Psoas muscle (tissue), 8 donors: ENCODE measurements around the gene MRTFB. TPM values are rescaled to one million over a fixed set of nuclear protein-coding genes. Genes with fewer than 3 reads are reported as not detected.
A peak's percentile ranks its signal among the peaks of the same experiment; 100 is the strongest.

Experiments
- ATAC-seq, 4 donors: fragments of 200-7000 bp; cut with Tn5 transposase; one replicate each; pipeline ENCODE4 v1.9.1; 2020; ENCODE audit warnings: moderate library complexity in 3 of 4, mild to moderate bottlenecking in 2 of 4
- DNase-seq, 2 donors: peaks; one replicate each; pipeline ENCODE4 v3.0.0-alpha.2; 2020
- H3K27ac ChIP-seq: fragments of 200-600 bp; one replicate; pipeline ENCODE4 v1.8.0; 2022
- H3K27me3 ChIP-seq, 3 donors: fragments of 200-600 bp in 1 of 3; one replicate each; pipeline versions ENCODE4 v1.6.1 to v1.8.0; 2013 to 2022; ENCODE audit warnings: low read length in 2 of 3, mild to moderate bottlenecking in 2 of 3, moderate library complexity in 1 of 3; ENCODE audit not compliant: insufficient read depth in 3 of 3
- H3K36me3 ChIP-seq, 2 donors: fragments of 200-600 bp in 1 of 2; one replicate each; pipeline versions ENCODE4 v1.6.1 to v1.8.0; 2013 to 2022; ENCODE audit warnings: low read depth in 1 of 2, mild to moderate bottlenecking in 1 of 2, moderate library complexity in 1 of 2; ENCODE audit not compliant: insufficient read depth in 1 of 2
- H3K4me1 ChIP-seq: fragments of 200-600 bp; one replicate; pipeline ENCODE4 v1.8.0; 2022
- H3K4me3 ChIP-seq: fragments of 200-600 bp; one replicate; pipeline ENCODE4 v1.8.0; 2022; ENCODE audit warnings: mild to moderate bottlenecking
- H3K9me3 ChIP-seq: fragments of 200-600 bp; one replicate; pipeline ENCODE4 v1.8.0; 2022
- WGBS, 3 donors: extraction: QIAGEN DNeasy Blood & Tissue Kit; methylation state at CpG; one replicate each; pipeline versions ENCODE4 v1.1.6 to v1.1.7; 2013; 5-methylcytosine and 5-hydroxymethylcytosine counted together
- intact Hi-C, 2 donors: fragments of 100-400 bp; cut with DNase I; formaldehyde crosslinking; loops; one replicate each; pipeline versions ENCODE4 v1.11.0 to v1.14.2; 2022
- polyA plus RNA-seq, 3 donors: library from polyadenylated mRNA; stranded (reverse); fragments of 200-250 nt; gene quantifications; one replicate each; pipeline ENCODE4 v1.2.3, GENCODE V29; 2013
- total RNA-seq, 4 donors: library from RNA; stranded (reverse); fragmentation: NEBNext Ultra II Directional in 2 of 4; extraction: Animal tissue kit (Norgen Biotek cat#: 25700) in 2 of 4; gene quantifications; one replicate each; pipeline versions ENCODE4 v1.2.1 to v1.2.4, GENCODE V29; 2021 to 2023
- TF ChIP-seq, protein P1 (sequence below): fragments of 200-600 bp; IDR thresholded peaks from one replicate; pipeline ENCODE4 v1.8.0; 2022; ENCODE audit warnings: antibody characterized with exemption
- donor health status: healthy with polysubstance abuse.
- donor health status: DM: no; HTN: no; CAD: no; lungs with moderate emphysema.
- donor health status: Bipolar disorder and iron deficiency.
- donor health status: healthy.
- donor health status: DM: yes; HTN: yes; CAD: no.
- donor health status: DM: no; HTN: no; CAD: no.
- donor health status: DM: no; HTN: no; CAD: no.
- donor health status: DM: yes; HTN: yes; CAD: no.

MRTFB gene
- total and polyA plus RNA-seq, 7 donors = 2.7 to 26.3 (median 14.1) TPM

- no peaks in the 10 kb centered on the region for H3K4me1 ChIP-seq
- intact Hi-C loops = no loop called here
- TF ChIP-seq, protein P1, sequence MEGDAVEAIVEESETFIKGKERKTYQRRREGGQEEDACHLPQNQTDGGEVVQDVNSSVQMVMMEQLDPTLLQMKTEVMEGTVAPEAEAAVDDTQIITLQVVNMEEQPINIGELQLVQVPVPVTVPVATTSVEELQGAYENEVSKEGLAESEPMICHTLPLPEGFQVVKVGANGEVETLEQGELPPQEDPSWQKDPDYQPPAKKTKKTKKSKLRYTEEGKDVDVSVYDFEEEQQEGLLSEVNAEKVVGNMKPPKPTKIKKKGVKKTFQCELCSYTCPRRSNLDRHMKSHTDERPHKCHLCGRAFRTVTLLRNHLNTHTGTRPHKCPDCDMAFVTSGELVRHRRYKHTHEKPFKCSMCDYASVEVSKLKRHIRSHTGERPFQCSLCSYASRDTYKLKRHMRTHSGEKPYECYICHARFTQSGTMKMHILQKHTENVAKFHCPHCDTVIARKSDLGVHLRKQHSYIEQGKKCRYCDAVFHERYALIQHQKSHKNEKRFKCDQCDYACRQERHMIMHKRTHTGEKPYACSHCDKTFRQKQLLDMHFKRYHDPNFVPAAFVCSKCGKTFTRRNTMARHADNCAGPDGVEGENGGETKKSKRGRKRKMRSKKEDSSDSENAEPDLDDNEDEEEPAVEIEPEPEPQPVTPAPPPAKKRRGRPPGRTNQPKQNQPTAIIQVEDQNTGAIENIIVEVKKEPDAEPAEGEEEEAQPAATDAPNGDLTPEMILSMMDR = no peak
- no peak for ATAC-seq
- H3K27ac ChIP-seq = no peak overlapping the region
- WGBS, 3 donors = 97 to 98% (median 98%) methylated on average over 3 of the region's 3 CpGs
- H3K9me3 ChIP-seq = peaks cover 6% of the 10 kb centered on the region
- no peaks in the 10 kb centered on the region for H3K36me3 ChIP-seq
- no peak for DNase-seq
- no peak overlapping the region for H3K4me3 ChIP-seq
- H3K27me3 ChIP-seq = no peaks in the 10 kb centered on the region
These were observed 204.8 kb downstream of the MRTFB start for GRCh38 chr16:14275934-14276333.

- 31 to 45% (median 40%) methylated on average over 2 of the region's 2 CpGs for WGBS, 3 donors
- TF ChIP-seq, protein P1 = no peak
These were observed 207.6 kb downstream of the MRTFB start for GRCh38 chr16:14278749-14279148.

DNA sequence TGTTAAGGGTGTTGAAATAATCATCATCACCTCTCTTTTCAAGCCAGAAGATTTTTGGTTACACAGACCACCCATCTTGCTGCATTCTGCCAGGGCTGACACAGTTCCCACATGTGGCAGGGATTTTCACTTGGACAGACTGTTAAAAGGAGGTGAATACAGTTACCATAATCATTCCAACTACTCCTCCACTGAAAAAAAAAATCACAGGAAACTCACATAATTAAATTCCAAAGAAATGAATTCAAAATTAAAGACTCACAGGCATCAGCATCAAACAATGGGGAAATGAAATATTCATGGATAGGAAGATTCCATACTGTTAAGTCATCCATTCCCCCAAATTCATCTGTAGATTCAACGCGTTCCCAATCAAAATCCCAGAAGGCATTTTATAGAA, 209.4 kb downstream of the MRTFB start:
- intact Hi-C loops = no loop called here
- H3K27me3 ChIP-seq = no peaks in the 10 kb centered on the region
- DNase-seq (no peak), ATAC-seq (no peak)
- TF ChIP-seq, protein P1 = no peak
- H3K4me3 ChIP-seq = no peak overlapping the region
- peaks cover 2% of the 10 kb centered on the region for H3K9me3 ChIP-seq
- no peaks in the 10 kb centered on the region for H3K36me3 ChIP-seq
- peaks cover 5% of the 10 kb centered on the region for H3K4me1 ChIP-seq
- 70 to 77% (median 75%) methylated on average over 2 of the region's 2 CpGs for WGBS, 3 donors
- H3K27ac ChIP-seq = no peak overlapping the region

More at GRCh38 chr16:14278749-14279148, 207.6 kb downstream of the MRTFB start:
- ATAC-seq (no peak), DNase-seq (no peak)
- H3K4me1 ChIP-seq = no peaks in the 10 kb centered on the region
- H3K9me3 ChIP-seq = peaks cover 6% of the 10 kb centered on the region
- H3K27me3 ChIP-seq = no peaks in the 10 kb centered on the region
- H3K4me3 ChIP-seq = no peak overlapping the region
- H3K27ac ChIP-seq = no peak overlapping the region
- no peaks in the 10 kb centered on the region for H3K36me3 ChIP-seq
- intact Hi-C loops = no loop called here

DNA sequence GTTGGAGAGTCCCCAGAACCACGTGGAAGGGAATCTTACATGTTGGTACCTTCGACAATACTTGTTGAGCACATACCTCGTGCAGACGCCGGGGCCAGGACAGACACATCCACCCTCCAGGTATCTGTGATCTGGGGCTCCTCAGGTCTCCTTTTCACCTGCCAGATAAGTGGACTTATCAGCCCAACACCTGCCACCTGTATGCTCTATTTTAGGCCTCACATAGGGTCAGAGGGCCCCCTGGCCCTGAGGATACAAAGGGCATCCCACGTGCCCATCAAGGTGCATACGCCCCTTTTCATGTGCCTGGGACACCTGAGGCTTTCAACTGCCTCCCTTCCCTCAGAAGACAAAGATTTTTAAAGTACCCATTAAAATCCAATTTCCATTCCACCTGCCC, 212.7 kb downstream of the MRTFB start:
- ATAC-seq = no peak
- intact Hi-C loops = no loop called here
- 86 to 89% (median 86%) methylated on average over 7 of the region's 7 CpGs for WGBS, 3 donors
- H3K36me3 ChIP-seq = no peaks in the 10 kb centered on the region
- peaks cover 2% of the 10 kb centered on the region for H3K9me3 ChIP-seq
- DNase-seq = no peak
- no peak overlapping the region for H3K27ac ChIP-seq
- peaks cover 5% of the 10 kb centered on the region for H3K4me1 ChIP-seq
- TF ChIP-seq, protein P1 = no peak
- H3K27me3 ChIP-seq = no peaks in the 10 kb centered on the region
- no peak overlapping the region for H3K4me3 ChIP-seq

GRCh38 chr16:14284371-14284770, 213.3 kb downstream of the MRTFB start:
- no peaks in the 10 kb centered on the region for H3K27me3 ChIP-seq
- peaks cover 5% of the 10 kb centered on the region for H3K4me1 ChIP-seq
- H3K4me3 ChIP-seq = peak overlapping the region; percentile 98
- no peaks in the 10 kb centered on the region for H3K36me3 ChIP-seq
- ATAC-seq (no peak), DNase-seq (no peak)
- 85 to 90% (median 87%) methylated on average over 5 of the region's 5 CpGs for WGBS, 3 donors
- TF ChIP-seq, protein P1 = no peak
- intact Hi-C loops = no loop called here
- H3K9me3 ChIP-seq = peaks cover 8% of the 10 kb centered on the region
- peak overlapping the region; percentile 92 for H3K27ac ChIP-seq
